Liver (tissue), 9 donors: ENCODE data around the gene NHERF2. TPM values are rescaled to one million over a fixed set of nuclear protein-coding genes. Genes with fewer than 3 reads are reported as not detected.

Source experiments
- DNase-seq: peaks from one replicate; pipeline ENCODE4 v3.0.0-alpha.2; 2017; ENCODE audit warnings: low spot score
- H3K27ac ChIP-seq, 2 donors: one replicate each; pipeline ENCODE4 v1.7.0; 2013; ENCODE audit warnings: inconsistent platforms in 2 of 2, low read length in 2 of 2, control low read depth in 1 of 2, low read depth in 1 of 2, mild to moderate bottlenecking in 1 of 2
- H3K27me3 ChIP-seq, 4 donors: one replicate each; pipeline versions ENCODE4 v1.6.1 to v1.7.0; 2013; ENCODE audit warnings: low read length in 3 of 4, inconsistent platforms in 1 of 4, mild to moderate bottlenecking in 1 of 4, moderate library complexity in 1 of 4; ENCODE audit not compliant: control insufficient read depth in 4 of 4, insufficient read depth in 4 of 4
- H3K36me3 ChIP-seq, 4 donors: one replicate each; pipeline versions ENCODE4 v1.6.1 to v1.7.0; 2013; ENCODE audit warnings: low read length in 3 of 4, mild to moderate bottlenecking in 3 of 4, low read depth in 1 of 4, moderate library complexity in 1 of 4; ENCODE audit not compliant: control insufficient read depth in 4 of 4, insufficient read depth in 3 of 4
- H3K4me1 ChIP-seq, 4 donors: one replicate each; pipeline versions ENCODE4 v1.6.1 to v1.7.0; 2013; ENCODE audit warnings: low read length in 3 of 4, mild to moderate bottlenecking in 3 of 4, moderate library complexity in 1 of 4; ENCODE audit not compliant: control insufficient read depth in 4 of 4, insufficient read depth in 4 of 4
- H3K4me3 ChIP-seq, 3 donors: one replicate each; pipeline versions ENCODE4 v1.6.1 to v1.7.0; 2013; ENCODE audit warnings: low read length in 3 of 3, control low read depth in 1 of 3, low read depth in 1 of 3, mild to moderate bottlenecking in 1 of 3
- H3K9ac ChIP-seq, 2 donors: one replicate each; pipeline ENCODE4 v1.7.0; 2013; ENCODE audit warnings: low read length in 2 of 2, mild to moderate bottlenecking in 2 of 2, moderate library complexity in 2 of 2, control low read depth in 1 of 2, low read depth in 1 of 2
- H3K9me3 ChIP-seq, 4 donors: one replicate each; pipeline versions ENCODE4 v1.6.1 to v1.7.0; 2013; ENCODE audit warnings: low read length in 3 of 4; ENCODE audit not compliant: control insufficient read depth in 4 of 4
- ATF3 ChIP-seq: IDR thresholded peaks from 2 replicates; pipeline ENCODE4 v1.6.1; 2016; ENCODE audit warnings: antibody characterized with exemption
- CTCF ChIP-seq: fragments of 150-350 bp; IDR thresholded peaks from 2 replicates; pipeline ENCODE4 v1.5.1; 2017; ENCODE audit warnings: improper control_type of control experiment, low read depth, low read length; ENCODE audit not compliant: missing input control
- FOXA1 ChIP-seq: IDR thresholded peaks from 2 replicates; pipeline ENCODE4 v1.6.1; 2016; ENCODE audit warnings: antibody characterized with exemption
- FOXA2 ChIP-seq: IDR thresholded peaks from 2 replicates; pipeline ENCODE4 v1.6.1; 2016; ENCODE audit warnings: antibody characterized with exemption
- GABPA ChIP-seq, 2 donors: IDR thresholded peaks in 1 of 2; conservative IDR thresholded peaks in 1 of 2; 2 replicates each; pipeline ENCODE4 v1.6.1; 2016; ENCODE audit warnings: antibody characterized with exemption in 2 of 2, mild to moderate bottlenecking in 1 of 2, moderate library complexity in 1 of 2
- HNF4A ChIP-seq, 2 donors: conservative IDR thresholded peaks; 2 replicates each; pipeline ENCODE4 v1.6.1; 2016; ENCODE audit warnings: antibody characterized with exemption in 2 of 2, mild to moderate bottlenecking in 2 of 2
- HNF4G ChIP-seq: IDR thresholded peaks from 2 replicates; pipeline ENCODE4 v1.6.1; 2016; ENCODE audit warnings: antibody characterized with exemption
- JUND ChIP-seq, 2 donors: IDR thresholded peaks; 2 replicates each; pipeline ENCODE4 v1.6.1; 2016; ENCODE audit warnings: antibody characterized with exemption in 2 of 2
- MAX ChIP-seq: IDR thresholded peaks from 2 replicates; pipeline ENCODE4 v1.6.1; 2016; ENCODE audit warnings: antibody characterized with exemption
- NR2F2 ChIP-seq: IDR thresholded peaks from 2 replicates; pipeline ENCODE4 v1.6.1; 2016; ENCODE audit warnings: antibody characterized with exemption
- RAD21 ChIP-seq, 2 donors: IDR thresholded peaks; 2 replicates each; pipeline ENCODE4 v1.6.1; 2016; ENCODE audit warnings: antibody characterized with exemption in 2 of 2, mild to moderate bottlenecking in 2 of 2
- REST ChIP-seq: IDR thresholded peaks from 2 replicates; pipeline ENCODE4 v1.6.1; 2016; ENCODE audit warnings: antibody characterized with exemption, mild to moderate bottlenecking
- RXRA ChIP-seq, 2 donors: IDR thresholded peaks; 2 replicates each; pipeline ENCODE4 v1.6.1; 2017 to 2018; ENCODE audit warnings: antibody characterized with exemption in 2 of 2, mild to moderate bottlenecking in 1 of 2
- SP1 ChIP-seq: IDR thresholded peaks from 2 replicates; pipeline ENCODE4 v1.6.1; 2018; ENCODE audit warnings: antibody characterized with exemption, mild to moderate bottlenecking
- TAF1 ChIP-seq: conservative IDR thresholded peaks from 2 replicates; pipeline ENCODE4 v1.6.1; 2016; ENCODE audit warnings: antibody characterized with exemption, mild to moderate bottlenecking
- YY1 ChIP-seq: IDR thresholded peaks from 2 replicates; pipeline ENCODE4 v1.6.1; 2016; ENCODE audit warnings: antibody characterized with exemption, mild to moderate bottlenecking
- ZBTB33 ChIP-seq: IDR thresholded peaks from 2 replicates; pipeline ENCODE4 v1.6.1; 2016; ENCODE audit warnings: antibody characterized with exemption
- WGBS: extraction: QIAGEN DNeasy Blood & Tissue Kit; methylation state at CpG from one replicate; pipeline ENCODE4 v1.1.7; 2013; 5-methylcytosine and 5-hydroxymethylcytosine counted together
- polyA plus RNA-seq, 2 donors: library from polyadenylated mRNA; stranded (reverse) in 1 of 2; unstranded in 1 of 2; fragments of 200-250 nt in 1 of 2; fragments of >200 nt in 1 of 2; fragmentation: Nextera tagmentation in 1 of 2; extraction: Ambion mirVana in 1 of 2; gene quantifications; one replicate each; pipeline versions ENCODE4 v1.2.1 to v1.2.3, GENCODE V29; 2013 to 2015
- total RNA-seq, 2 donors: library from RNA; depleted of rRNA; stranded (reverse); fragments of >200 nt; gene quantifications; one replicate each; pipeline ENCODE4 v1.2.3, GENCODE V29; 2014
- donor health status: healthy.
- donor health status: healthy.
- donor health status: healthy.
- donor health status: healthy.
- donor health status: healthy.

NHERF2 gene
- total and polyA plus RNA-seq, 4 donors = 36.6 to 205 (median 74.1) TPM

- Histone ChIP-seq H3K27me3 (no peaks in the 10 kb centered on the region), H3K9me3 (no peaks in the 10 kb centered on the region), H3K4me3 (no peak overlapping the region), H3K9ac (no peak overlapping the region), H3K36me3 (peaks cover 24 to 67% (median 28%) of the 10 kb centered on the region in 4 donors), H3K27ac (no peak overlapping the region), H3K4me1 (peaks cover 15 to 28% (median 21%) of the 10 kb centered on the region in 4 donors)
- WGBS = 95% methylated on average over 19 of the region's 19 CpGs
- no peak for TF ChIP-seq SP1
- no peak for TF ChIP-seq YY1
- no peak for TF ChIP-seq JUND (IDR thresholded peaks at IDR 0.05)
- TF ChIP-seq FOXA1 = no peak
- TF ChIP-seq ATF3 = no peak
- no peak for TF ChIP-seq RXRA (IDR thresholded peaks at IDR 0.05)
- no peak for TF ChIP-seq TAF1
- TF ChIP-seq GABPA (IDR thresholded peaks at IDR 0.05 in 1 of 2, conservative IDR thresholded peaks at IDR 0.05 in 1 of 2) = no peak
- TF ChIP-seq RAD21 (IDR thresholded peaks at IDR 0.05) = no peak
- TF ChIP-seq CTCF = no peak
- TF ChIP-seq MAX = no peak
- no peak for TF ChIP-seq HNF4A (conservative IDR thresholded peaks at IDR 0.05)
- no peak for TF ChIP-seq HNF4G
- no peak for TF ChIP-seq ZBTB33
- no peak for DNase-seq
Observed at GRCh38 chr16:2001035-2001434, 25.7 kb upstream of the NHERF2 start.

GRCh38 chr16:2001456-2002355 is 25.0 kb upstream of the NHERF2 start:
- H3K4me1 ChIP-seq = peaks cover 21 to 34% (median 25%) of the 10 kb centered on the region in 4 donors
- no peaks in the 10 kb centered on the region for H3K9me3 ChIP-seq
- H3K27ac ChIP-seq = no peak overlapping the region
- WGBS = 95% methylated on average over 53 of the region's 53 CpGs
- no peaks in the 10 kb centered on the region for H3K27me3 ChIP-seq
- H3K36me3 ChIP-seq = peaks cover 24 to 65% (median 27%) of the 10 kb centered on the region in 4 donors
- no peak overlapping the region for H3K4me3 ChIP-seq
- DNase-seq = no peak
- TF ChIP-seq HNF4A (conservative IDR thresholded peaks at IDR 0.05) (no peak), GABPA (IDR thresholded peaks at IDR 0.05 in 1 of 2, conservative IDR thresholded peaks at IDR 0.05 in 1 of 2) (no peak), FOXA1 (no peak), CTCF (no peak), SP1 (no peak), NR2F2 (no peak), HNF4G (no peak), ZBTB33 (no peak), MAX (no peak), REST (no peak), FOXA2 (no peak), RAD21 (IDR thresholded peaks at IDR 0.05) (no peak), TAF1 (no peak), RXRA (IDR thresholded peaks at IDR 0.05) (no peak)
- no peak overlapping the region for H3K9ac ChIP-seq
